Erythroblast (primary cell): ENCODE results near the gene BCL2L1.
A peak's percentile ranks its signal among the peaks of the same experiment; 100 is the strongest.

Source experiments
- GATA1 ChIP-seq: IDR thresholded peaks from 2 replicates; pipeline ENCODE4 v1.6.1; 2011; ENCODE audit warnings: low read depth, mild to moderate bottlenecking, control low read depth, low read length, moderate library complexity
- POLR2A ChIP-seq: IDR thresholded peaks from 2 replicates; pipeline ENCODE4 v1.6.1; 2011; ENCODE audit warnings: mild to moderate bottlenecking, low read length

DNA sequence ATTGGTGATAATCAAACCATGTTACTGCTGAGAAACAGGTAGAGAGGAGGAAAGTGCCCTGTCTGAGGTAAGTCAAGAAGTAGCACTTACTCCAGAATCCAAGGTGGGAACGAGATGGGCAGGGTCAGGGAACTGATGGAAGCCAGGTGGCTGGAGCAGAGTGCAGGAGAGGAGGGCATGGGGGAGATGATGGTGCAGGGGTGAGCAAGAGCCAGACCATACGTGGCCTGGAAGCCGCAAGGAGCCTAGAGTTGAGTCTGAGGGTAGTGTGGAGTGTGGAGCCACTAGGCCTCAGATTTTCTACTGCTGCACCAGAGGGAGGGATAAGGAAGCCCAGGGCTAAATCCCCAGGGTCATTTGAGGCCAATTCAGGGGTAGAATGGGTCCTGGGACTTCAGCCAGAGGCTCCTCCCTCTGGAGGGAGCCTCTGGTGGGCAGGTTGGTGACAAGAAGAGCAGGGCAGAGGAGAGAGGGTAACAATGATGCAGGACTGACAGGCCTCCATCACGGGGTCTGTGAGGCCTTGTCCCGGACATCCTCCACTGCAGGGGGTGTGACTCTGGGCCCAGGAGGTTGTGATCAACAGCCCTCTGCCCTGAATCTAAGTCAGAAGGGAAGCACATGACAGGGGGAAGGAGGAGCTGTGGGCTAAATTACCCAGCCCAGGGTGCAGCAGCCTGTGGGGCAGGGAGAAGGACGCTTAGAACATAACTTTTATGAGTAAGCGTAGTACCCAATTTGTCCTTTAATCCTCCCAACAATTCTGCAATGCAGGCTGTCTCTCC lies 56.2 kb downstream of the BCL2L1 start:
- TF ChIP-seq POLR2A (peak; percentile 56), GATA1 (no peak)
